ENCODE data around the gene CYTH2.

The CYTH2 gene

DNA sequence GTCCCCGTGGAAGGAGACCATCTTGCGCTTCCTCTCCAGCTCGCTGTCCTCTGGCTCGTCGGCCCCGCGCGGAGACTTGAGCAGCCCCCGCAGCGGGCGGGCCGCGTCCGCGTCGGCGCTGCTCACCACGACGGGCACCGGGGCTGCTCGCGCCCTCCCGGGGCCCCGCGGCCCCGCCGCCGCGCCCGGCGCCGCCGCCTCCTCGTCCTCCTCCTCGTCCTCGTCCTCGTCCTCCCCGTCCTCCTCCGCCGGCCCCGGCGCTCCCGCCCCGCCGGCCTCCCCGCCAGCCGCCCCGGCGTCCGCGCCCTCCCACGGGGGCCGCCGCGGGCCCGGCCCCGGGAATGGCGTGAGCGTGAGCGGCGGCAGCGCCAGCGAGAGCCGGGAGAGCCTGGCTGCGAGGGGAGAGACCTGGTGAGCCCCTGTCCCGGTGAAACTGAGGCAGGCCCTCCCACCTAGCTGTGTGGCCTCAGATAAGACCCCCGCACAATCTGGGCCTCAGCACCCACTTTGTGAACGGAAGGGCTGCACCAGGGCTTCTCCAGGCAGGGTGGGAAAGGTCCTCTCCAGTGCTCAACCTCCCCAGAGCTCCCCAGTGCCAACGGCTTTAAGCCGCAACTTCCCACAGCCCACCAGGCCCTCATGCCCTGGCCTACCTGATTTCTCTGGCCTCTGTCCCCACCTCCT, 24.7 kb downstream of the CYTH2 start:
- no peaks in the 10 kb centered on the region for H3K9me3 ChIP-seq

DNA sequence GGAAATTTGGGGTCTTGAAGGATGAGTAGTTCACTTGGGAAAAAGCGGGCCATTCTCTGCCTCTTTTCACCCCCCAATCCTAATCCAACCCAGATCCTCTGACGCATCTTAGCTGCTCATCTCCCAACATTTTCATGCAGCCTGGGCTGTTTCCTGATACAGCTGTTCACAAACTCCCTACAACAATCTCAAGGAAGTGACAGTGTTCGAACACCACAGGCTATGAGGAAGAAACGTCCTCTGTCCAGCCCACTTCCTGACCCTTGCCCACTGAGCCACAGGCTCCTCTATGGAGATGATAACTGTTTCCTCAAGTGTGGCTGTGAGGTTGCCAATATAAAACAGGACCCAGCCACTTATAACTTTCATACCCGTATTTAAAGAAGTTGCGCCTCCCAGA, 26.2 kb downstream of the CYTH2 start:
- DNase-seq, result no peak
- Histone ChIP-seq H3K9me3 (no peaks in the 10 kb centered on the region), H3K36me3 (no peaks in the 10 kb centered on the region), H3K4me1 (0 out of 2 replicates have a peak, but pooled peaks cover 2% of the 10 kb centered on the region), H3K4me3 (ENCODE audit: low read depth, low read length) (no peak overlapping the region), H3K27me3 (peaks cover 61% of the 10 kb centered on the region)
- TF ChIP-seq, protein P1, sequence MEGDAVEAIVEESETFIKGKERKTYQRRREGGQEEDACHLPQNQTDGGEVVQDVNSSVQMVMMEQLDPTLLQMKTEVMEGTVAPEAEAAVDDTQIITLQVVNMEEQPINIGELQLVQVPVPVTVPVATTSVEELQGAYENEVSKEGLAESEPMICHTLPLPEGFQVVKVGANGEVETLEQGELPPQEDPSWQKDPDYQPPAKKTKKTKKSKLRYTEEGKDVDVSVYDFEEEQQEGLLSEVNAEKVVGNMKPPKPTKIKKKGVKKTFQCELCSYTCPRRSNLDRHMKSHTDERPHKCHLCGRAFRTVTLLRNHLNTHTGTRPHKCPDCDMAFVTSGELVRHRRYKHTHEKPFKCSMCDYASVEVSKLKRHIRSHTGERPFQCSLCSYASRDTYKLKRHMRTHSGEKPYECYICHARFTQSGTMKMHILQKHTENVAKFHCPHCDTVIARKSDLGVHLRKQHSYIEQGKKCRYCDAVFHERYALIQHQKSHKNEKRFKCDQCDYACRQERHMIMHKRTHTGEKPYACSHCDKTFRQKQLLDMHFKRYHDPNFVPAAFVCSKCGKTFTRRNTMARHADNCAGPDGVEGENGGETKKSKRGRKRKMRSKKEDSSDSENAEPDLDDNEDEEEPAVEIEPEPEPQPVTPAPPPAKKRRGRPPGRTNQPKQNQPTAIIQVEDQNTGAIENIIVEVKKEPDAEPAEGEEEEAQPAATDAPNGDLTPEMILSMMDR (IDR thresholded peaks at IDR 0.05; ENCODE audit: low read depth, low read length), result no peak

More for the DNA sequence above, 24.7 kb downstream of the CYTH2 start:
- H3K4me3 ChIP-seq (ENCODE audit: low read depth, low read length), result peak overlapping the region; percentile 41
- H3K36me3 ChIP-seq, result no peaks in the 10 kb centered on the region
- DNase-seq, result no peak
- H3K27me3 ChIP-seq, result peaks cover 51% of the 10 kb centered on the region
- TF ChIP-seq, protein P1 (IDR thresholded peaks at IDR 0.05; ENCODE audit: low read depth, low read length), result no peak
- H3K4me1 ChIP-seq, result 0 out of 2 replicates have a peak, but pooled peaks cover 2% of the 10 kb centered on the region

- Histone ChIP-seq H3K27me3 (peaks cover 63% of the 10 kb centered on the region), H3K4me3 (ENCODE audit: low read depth, low read length) (no peak overlapping the region), H3K36me3 (no peaks in the 10 kb centered on the region), H3K4me1 (0 out of 2 replicates have a peak, but pooled peaks cover 2% of the 10 kb centered on the region), H3K9me3 (no peaks in the 10 kb centered on the region)
- TF ChIP-seq, protein P1 (IDR thresholded peaks at IDR 0.05; ENCODE audit: low read depth, low read length), result no peak
- no peak for DNase-seq
Observed at GRCh38 chr19:48496959-48497727, 28.0 kb downstream of the CYTH2 start.

DNA sequence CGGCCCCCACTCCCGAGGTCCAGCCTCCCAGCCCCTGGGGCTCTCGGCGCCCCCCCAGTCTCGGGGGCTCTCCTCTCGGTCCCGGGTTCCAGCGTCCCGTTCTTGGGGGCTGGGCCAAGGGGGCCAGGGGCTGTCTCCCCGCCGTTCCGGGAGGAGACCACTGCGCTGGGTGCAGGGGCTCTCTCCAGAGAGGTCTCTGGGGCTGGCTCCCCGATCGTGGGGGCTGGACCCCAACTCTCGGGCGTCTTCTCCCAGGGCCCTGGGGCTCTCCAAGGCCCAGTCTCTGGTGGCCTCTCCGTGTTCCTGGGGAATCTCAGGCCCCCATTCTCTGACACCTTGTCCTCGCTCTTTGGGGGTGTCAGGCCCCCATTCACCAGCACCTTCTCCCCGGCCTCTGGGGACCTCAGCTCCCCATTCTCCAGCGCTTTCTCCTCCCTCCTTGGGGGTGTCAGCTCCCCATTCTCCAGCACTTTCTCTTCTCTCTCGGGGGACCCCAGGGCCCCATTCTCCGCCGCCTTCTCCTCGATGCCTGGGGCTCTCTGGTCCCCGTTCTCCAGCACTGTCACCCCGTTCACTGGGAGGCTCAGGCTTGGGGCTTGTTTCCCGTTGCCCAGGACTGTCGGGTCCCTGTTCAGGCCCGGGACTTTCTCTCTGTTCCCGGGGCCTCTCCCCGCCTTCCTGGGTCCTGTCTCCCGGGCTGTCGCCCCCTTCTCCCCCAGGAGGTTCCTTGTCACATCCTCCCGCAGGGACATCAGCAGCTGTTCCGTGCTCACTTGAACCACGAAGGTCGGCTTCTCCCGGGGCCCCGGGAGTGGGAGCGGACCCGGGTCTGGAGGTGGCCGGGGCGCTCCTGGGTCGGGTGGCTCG, 28.8 kb downstream of the CYTH2 start:
- TF ChIP-seq, protein P1 (IDR thresholded peaks at IDR 0.05; ENCODE audit: low read depth, low read length), result no peak
- Histone ChIP-seq H3K27me3 (peaks cover 63% of the 10 kb centered on the region), H3K4me3 (ENCODE audit: low read depth, low read length) (no peak overlapping the region), H3K9me3 (no peaks in the 10 kb centered on the region), H3K36me3 (no peaks in the 10 kb centered on the region), H3K4me1 (0 out of 2 replicates have a peak, but pooled peaks cover 3% of the 10 kb centered on the region)
- DNase-seq, result no peak

- no peaks in the 10 kb centered on the region for H3K9me3 ChIP-seq
- H3K4me1 ChIP-seq, result 0 out of 2 replicates have a peak, but pooled peaks cover 3% of the 10 kb centered on the region
- TF ChIP-seq, protein P1 (IDR thresholded peaks at IDR 0.05; ENCODE audit: low read depth, low read length), result 0 out of 2 replicates have a peak, but pooled peaks have one; percentile 6
- no peaks in the 10 kb centered on the region for H3K36me3 ChIP-seq
- no peak overlapping the region for H3K4me3 ChIP-seq (ENCODE audit: low read depth, low read length)
- peaks cover 60% of the 10 kb centered on the region for H3K27me3 ChIP-seq
- DNase-seq, result no peak
Observed at GRCh38 chr19:48498595-48499311, 29.6 kb downstream of the CYTH2 start.

All from BE2C (cell line).